ENCODE data around the gene CDK6. TPM values are rescaled to one million over a fixed set of nuclear protein-coding genes. Genes with fewer than 3 reads are reported as not detected.

CDK6 gene
- total and polyA plus RNA-seq, 4 donors: 3.3 to 35.0 (median 12.0) TPM

GRCh38 chr7:92588561-92588960 lies 247.8 kb downstream of the CDK6 start:
- no peak for TF ChIP-seq FOXA2 (IDR thresholded peaks at IDR 0.05)
- Histone ChIP-seq H3K27ac (ENCODE audit: low read depth in 1 of 2, low read length in 2 of 2) (no peak overlapping the region), H3K9me3 (ENCODE audit: control insufficient read depth in 4 of 4, low read length in 3 of 4) (no peaks in the 10 kb centered on the region), H3K4me3 (ENCODE audit: low read depth in 1 of 3, low read length in 3 of 3) (no peak overlapping the region), H3K9ac (ENCODE audit: low read depth in 1 of 2, low read length in 2 of 2) (no peak overlapping the region), H3K4me1 (ENCODE audit: control insufficient read depth in 4 of 4, insufficient read depth in 4 of 4, low read length in 3 of 4) (peaks cover 12 to 44% (median 32%) of the 10 kb centered on the region in 4 donors), H3K36me3 (ENCODE audit: control insufficient read depth in 4 of 4, insufficient read depth in 3 of 4, low read depth in 1 of 4, low read length in 3 of 4) (no peaks in the 10 kb centered on the region), H3K27me3 (ENCODE audit: control insufficient read depth in 4 of 4, insufficient read depth in 4 of 4, low read length in 3 of 4) (no peaks in the 10 kb centered on the region)
- 82% methylated on average over 9 of the region's 9 CpGs for WGBS
- DNase-seq (ENCODE audit: low spot score): no peak

- no peaks in the 10 kb centered on the region for H3K36me3 ChIP-seq (ENCODE audit: control insufficient read depth in 4 of 4, insufficient read depth in 3 of 4, low read depth in 1 of 4, low read length in 3 of 4)
- no peaks in the 10 kb centered on the region for H3K27me3 ChIP-seq (ENCODE audit: control insufficient read depth in 4 of 4, insufficient read depth in 4 of 4, low read length in 3 of 4)
- H3K9me3 ChIP-seq (ENCODE audit: control insufficient read depth in 4 of 4, low read length in 3 of 4): no peaks in the 10 kb centered on the region
- peak overlapping the region in 1 of 2 donors; percentile 42 for H3K9ac ChIP-seq (ENCODE audit: low read depth in 1 of 2, low read length in 2 of 2)
- H3K4me1 ChIP-seq (ENCODE audit: control insufficient read depth in 4 of 4, insufficient read depth in 4 of 4, low read length in 3 of 4): peaks cover 12 to 44% (median 32%) of the 10 kb centered on the region in 4 donors
- DNase-seq (ENCODE audit: low spot score): no peak
- peak overlapping the region; percentile 65 to 71 for H3K27ac ChIP-seq (ENCODE audit: low read depth in 1 of 2, low read length in 2 of 2)
- no peak overlapping the region for H3K4me3 ChIP-seq (ENCODE audit: low read depth in 1 of 3, low read length in 3 of 3)
- TF ChIP-seq JUND (IDR thresholded peaks at IDR 0.05) (no peak), HNF4G (IDR thresholded peaks at IDR 0.05) (no peak), FOXA2 (IDR thresholded peaks at IDR 0.05) (no peak), RXRA (IDR thresholded peaks at IDR 0.05) (no peak), GABPA (IDR thresholded peaks at IDR 0.05 in 1 of 2, conservative IDR thresholded peaks at IDR 0.05 in 1 of 2) (no peak), SP1 (IDR thresholded peaks at IDR 0.05) (no peak), EGR1 (IDR thresholded peaks at IDR 0.05; ENCODE audit: low read depth in 2 of 2) (no peak), TAF1 (conservative IDR thresholded peaks at IDR 0.05) (no peak), REST (IDR thresholded peaks at IDR 0.05) (no peak), ATF3 (IDR thresholded peaks at IDR 0.05) (no peak), FOXA1 (IDR thresholded peaks at IDR 0.05) (no peak), YY1 (IDR thresholded peaks at IDR 0.05) (no peak), NR2F2 (IDR thresholded peaks at IDR 0.05) (no peak), MAX (IDR thresholded peaks at IDR 0.05) (no peak), RAD21 (IDR thresholded peaks at IDR 0.05) (no peak), HNF4A (conservative IDR thresholded peaks at IDR 0.05) (no peak)
- TF ChIP-seq, protein P1, sequence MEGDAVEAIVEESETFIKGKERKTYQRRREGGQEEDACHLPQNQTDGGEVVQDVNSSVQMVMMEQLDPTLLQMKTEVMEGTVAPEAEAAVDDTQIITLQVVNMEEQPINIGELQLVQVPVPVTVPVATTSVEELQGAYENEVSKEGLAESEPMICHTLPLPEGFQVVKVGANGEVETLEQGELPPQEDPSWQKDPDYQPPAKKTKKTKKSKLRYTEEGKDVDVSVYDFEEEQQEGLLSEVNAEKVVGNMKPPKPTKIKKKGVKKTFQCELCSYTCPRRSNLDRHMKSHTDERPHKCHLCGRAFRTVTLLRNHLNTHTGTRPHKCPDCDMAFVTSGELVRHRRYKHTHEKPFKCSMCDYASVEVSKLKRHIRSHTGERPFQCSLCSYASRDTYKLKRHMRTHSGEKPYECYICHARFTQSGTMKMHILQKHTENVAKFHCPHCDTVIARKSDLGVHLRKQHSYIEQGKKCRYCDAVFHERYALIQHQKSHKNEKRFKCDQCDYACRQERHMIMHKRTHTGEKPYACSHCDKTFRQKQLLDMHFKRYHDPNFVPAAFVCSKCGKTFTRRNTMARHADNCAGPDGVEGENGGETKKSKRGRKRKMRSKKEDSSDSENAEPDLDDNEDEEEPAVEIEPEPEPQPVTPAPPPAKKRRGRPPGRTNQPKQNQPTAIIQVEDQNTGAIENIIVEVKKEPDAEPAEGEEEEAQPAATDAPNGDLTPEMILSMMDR (IDR thresholded peaks at IDR 0.05; ENCODE audit: low read depth, low read length, missing input control): no peak
- TF ChIP-seq, protein P2, sequence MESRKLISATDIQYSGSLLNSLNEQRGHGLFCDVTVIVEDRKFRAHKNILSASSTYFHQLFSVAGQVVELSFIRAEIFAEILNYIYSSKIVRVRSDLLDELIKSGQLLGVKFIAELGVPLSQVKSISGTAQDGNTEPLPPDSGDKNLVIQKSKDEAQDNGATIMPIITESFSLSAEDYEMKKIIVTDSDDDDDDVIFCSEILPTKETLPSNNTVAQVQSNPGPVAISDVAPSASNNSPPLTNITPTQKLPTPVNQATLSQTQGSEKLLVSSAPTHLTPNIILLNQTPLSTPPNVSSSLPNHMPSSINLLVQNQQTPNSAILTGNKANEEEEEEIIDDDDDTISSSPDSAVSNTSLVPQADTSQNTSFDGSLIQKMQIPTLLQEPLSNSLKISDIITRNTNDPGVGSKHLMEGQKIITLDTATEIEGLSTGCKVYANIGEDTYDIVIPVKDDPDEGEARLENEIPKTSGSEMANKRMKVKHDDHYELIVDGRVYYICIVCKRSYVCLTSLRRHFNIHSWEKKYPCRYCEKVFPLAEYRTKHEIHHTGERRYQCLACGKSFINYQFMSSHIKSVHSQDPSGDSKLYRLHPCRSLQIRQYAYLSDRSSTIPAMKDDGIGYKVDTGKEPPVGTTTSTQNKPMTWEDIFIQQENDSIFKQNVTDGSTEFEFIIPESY (IDR thresholded peaks at IDR 0.05): no peak
- WGBS: 54% methylated on average over 4 of the region's 4 CpGs
Observed at GRCh38 chr7:92586841-92587240, 249.5 kb downstream of the CDK6 start.

Data from liver (tissue), 9 donors.